GM12878 (cell line): ENCODE data around the gene KRAS. TPM values are rescaled to one million over a fixed set of nuclear protein-coding genes. Genes with fewer than 3 reads are reported as not detected.
A peak's percentile ranks its signal among the peaks of the same experiment; 100 is the strongest.

Source experiments
- ATAC-seq: fragments of 200-7000 bp; cut with Tn5 transposase; 3 replicates; pipeline ENCODE4 v1.9.1; 2020; ENCODE audit warnings: mild to moderate bottlenecking, moderate library complexity
- BruUV-seq: library from RNA; stranded (reverse); fragments of 400-500 nt; replicated peaks from 2 replicates; lab custom pipeline; 2021; lab: Mats Ljungman, UMichigan
- CTCF ChIA-PET: fragments of 300-600 bp; sonication (Branson Sonifier 250); formaldehyde crosslinking; extraction: SDS; loops from one replicate; lab custom pipeline; 2021; ENCODE audit warnings: inconsistent platforms; lab: Yijun Ruan, JAX
- POLR2A ChIA-PET: fragments of 350-600 bp; formaldehyde crosslinking; extraction: SDS; loops from one replicate; lab custom pipeline; 2021; ENCODE audit warnings: inconsistent platforms; lab: Charles Lee
- RAD21 ChIA-PET: fragments of 300-600 bp; sonication (Branson Sonifier 250); formaldehyde crosslinking; loops from one replicate; lab custom pipeline; 2023; ENCODE audit warnings: antibody characterized with exemption; ENCODE audit not compliant: unreplicated experiment; lab: Charles Lee
- SMC1A ChIA-PET: fragments of 300-600 bp; sonication (Branson Sonifier 250); formaldehyde crosslinking; loops from one replicate; lab custom pipeline; 2023; ENCODE audit not compliant: unreplicated experiment, uncharacterized antibody; lab: Charles Lee
- DNase-seq: peaks from one replicate; pipeline ENCODE4 v3.0.0-alpha.2; 2011; ENCODE audit warnings: low read depth, low spot score
- FAIRE-seq: peaks from 3 replicates; lab custom pipeline; 2011; peaks lifted over from hg19 to GRCh38; lab: Jason Lieb, UNC
- H2AFZ ChIP-seq: 2 replicates; pipeline ENCODE4 v1.6.0; 2011; ENCODE audit warnings: low read depth, low read length, control low read depth; ENCODE audit not compliant: control insufficient read depth
- H3K27ac ChIP-seq: 2 replicates; pipeline ENCODE4 v1.5.1; 2011; ENCODE audit warnings: control low read depth; ENCODE audit not compliant: control insufficient read depth, insufficient read depth
- H3K27me3 ChIP-seq, 2 experiments: replicated peaks in 1 of 2; 2 replicates each; pipeline versions ENCODE4 v1.6.0 to v1.6.1; 2011; ENCODE audit warnings: low read length in 1 of 2; ENCODE audit not compliant: control insufficient read depth in 2 of 2, insufficient read depth in 2 of 2
- H3K36me3 ChIP-seq, 2 experiments: 2 replicates each; pipeline ENCODE4 v1.5.1; 2011; ENCODE audit warnings: low read length in 1 of 2; ENCODE audit not compliant: control insufficient read depth in 2 of 2, insufficient read depth in 2 of 2
- H3K4me1 ChIP-seq: 2 replicates; pipeline ENCODE4 v1.6.1; 2011; ENCODE audit warnings: mild to moderate bottlenecking, low read length, moderate library complexity, mixed read lengths; ENCODE audit not compliant: control insufficient read depth, insufficient read depth
- H3K4me2 ChIP-seq: 2 replicates; pipeline ENCODE4 v1.6.0; 2011; ENCODE audit warnings: control low read depth; ENCODE audit not compliant: control insufficient read depth, insufficient read depth
- H3K4me3 ChIP-seq: fragments of 200-600 bp; sonication (generic); 2 replicates; pipeline ENCODE4 v1.5.1; 2016
- H3K79me2 ChIP-seq: 2 replicates; pipeline ENCODE4 v1.6.0; 2011; ENCODE audit warnings: low read length; ENCODE audit not compliant: control insufficient read depth, insufficient read depth
- H3K9ac ChIP-seq: 2 replicates; pipeline ENCODE4 v1.8.0; 2011; ENCODE audit warnings: low read length, control low read depth, mixed read lengths; ENCODE audit not compliant: control insufficient read depth, insufficient read depth
- H3K9me3 ChIP-seq: replicated peaks from 3 replicates; pipeline ENCODE4 v1.5.1; 2011; ENCODE audit warnings: mild to moderate bottlenecking, low read length; ENCODE audit not compliant: control insufficient read depth, insufficient read depth
- H4K20me1 ChIP-seq: 2 replicates; pipeline ENCODE4 v1.6.0; 2011; ENCODE audit not compliant: control insufficient read depth, insufficient read depth
- ATF7 ChIP-seq: fragments of 450-650 bp; IDR thresholded peaks from 2 replicates; pipeline ENCODE4 v1.6.1; 2016; ENCODE audit warnings: low read depth, mild to moderate bottlenecking
- BMI1 ChIP-seq: fragments of 450-650 bp; IDR thresholded peaks from 2 replicates; pipeline ENCODE4 v1.6.1; 2016; ENCODE audit warnings: mild to moderate bottlenecking, moderate library complexity, borderline replicate concordance
- HDAC6 ChIP-seq: fragments of 200-600 bp; sonication (generic); IDR thresholded peaks from one replicate; pipeline ENCODE4 v1.8.0; 2017; ENCODE audit warnings: antibody characterized with exemption; ENCODE audit not compliant: unreplicated experiment
- KDM1A ChIP-seq: fragments of 200-600 bp; sonication (generic); IDR thresholded peaks from 2 replicates; pipeline ENCODE4 v1.6.1; 2016; ENCODE audit warnings: borderline replicate concordance
- LARP7 ChIP-seq: fragments of 450-650 bp; IDR thresholded peaks from 2 replicates; pipeline ENCODE4 v1.6.1; 2017; ENCODE audit warnings: mild to moderate bottlenecking
- MTA2 ChIP-seq: fragments of 450-650 bp; IDR thresholded peaks from 2 replicates; pipeline ENCODE4 v1.6.1; 2016; ENCODE audit warnings: low read depth, mild to moderate bottlenecking, moderate library complexity
- RAD51 ChIP-seq: fragments of 450-650 bp; IDR thresholded peaks from 2 replicates; pipeline ENCODE4 v1.6.1; 2016; ENCODE audit warnings: moderate library complexity, mild to moderate bottlenecking, inconsistent platforms
- RBBP5 ChIP-seq: fragments of 200-600 bp; sonication (generic); conservative IDR thresholded peaks from 2 replicates; pipeline ENCODE4 v1.6.1; 2016
- TCF7 ChIP-seq: IDR thresholded peaks from 2 replicates; pipeline ENCODE4 v1.6.1; 2014; ENCODE audit warnings: antibody characterized with exemption, borderline replicate concordance
- ZNF217 ChIP-seq: fragments of 450-650 bp; IDR thresholded peaks from 2 replicates; pipeline ENCODE4 v1.6.1; 2017; ENCODE audit warnings: antibody characterized with exemption, mild to moderate bottlenecking
- WGBS: methylation state at CpG from one replicate; pipeline ENCODE4 v1.1.6; 2016; ENCODE audit warnings: low lambda C conversion rate; ENCODE audit not compliant: insufficient replicate concordance, insufficient coverage; ENCODE audit errors: missing lambda C conversion rate; 5-methylcytosine and 5-hydroxymethylcytosine counted together
- in situ Hi-C: fragments of 300-500 bp; cut with MboI; formaldehyde crosslinking; loops from 9 replicates; pipeline ENCODE4 v1.14.3; 2018; ENCODE audit warnings: mixed read lengths
- intact Hi-C: fragments of 100-400 bp; cut with micrococcal nuclease; formaldehyde crosslinking; loops from one replicate; pipeline ENCODE4 v1.14.2; 2022; ENCODE audit not compliant: unreplicated experiment
- polyA plus RNA-seq, 11 experiments: library from polyadenylated mRNA; depleted of rRNA in 4 of 11; unstranded in 6 of 11; stranded (reverse) in 5 of 11; fragments of >200 nt; fragmentation: Nextera tagmentation in 4 of 11; fragmentation: Illumina TruSeq in 1 of 11; extraction: Ambion mirVana in 4 of 11; extraction: Trizol in 1 of 11; gene quantifications; 1 replicate in 1 of 11; 2 replicates in 10 of 11; pipeline versions ENCODE4 v1.2.1 to v1.2.3, GENCODE V29; 2011 to 2016; ENCODE audit warnings: inconsistent platforms in 2 of 11, missing spikeins in 2 of 11, low read depth in 1 of 11
- total RNA-seq, 4 experiments: library from RNA; depleted of rRNA in 3 of 4; stranded (reverse); fragments of >200 nt in 3 of 4; fragmentation: Illumina TruSeq in 1 of 4; extraction: Trizol in 1 of 4; gene quantifications; 2 replicates each; pipeline versions ENCODE4 v1.2.1 to v1.2.3, GENCODE V29; 2013 to 2021
- TF ChIP-seq, protein P1 (sequence below): fragments of 450-650 bp; IDR thresholded peaks from 2 replicates; pipeline ENCODE4 v1.6.1; 2017; ENCODE audit warnings: mild to moderate bottlenecking
- TF ChIP-seq, protein P2 (sequence below): fragments of 150-350 bp; IDR thresholded peaks from 2 replicates; pipeline ENCODE4 v1.6.1; 2016; ENCODE audit warnings: low read depth, low read length
- TF ChIP-seq, protein P3 (sequence below): fragments of 450-650 bp; IDR thresholded peaks from 2 replicates; pipeline ENCODE4 v1.6.1; 2017; ENCODE audit warnings: mild to moderate bottlenecking, moderate library complexity
- TF ChIP-seq, protein P4 (sequence below): IDR thresholded peaks from 2 replicates; pipeline ENCODE4 v1.6.1; 2011; ENCODE audit warnings: mild to moderate bottlenecking, low read depth, low read length, moderate library complexity; ENCODE audit not compliant: insufficient replicate concordance

Gene KRAS
- total and polyA plus RNA-seq, 10 of the 15 experiments (the other 5 are each of a cell fraction or from before 2014, with no cell fraction given): 3.1 to 23.8 (median 8.0) TPM

DNA sequence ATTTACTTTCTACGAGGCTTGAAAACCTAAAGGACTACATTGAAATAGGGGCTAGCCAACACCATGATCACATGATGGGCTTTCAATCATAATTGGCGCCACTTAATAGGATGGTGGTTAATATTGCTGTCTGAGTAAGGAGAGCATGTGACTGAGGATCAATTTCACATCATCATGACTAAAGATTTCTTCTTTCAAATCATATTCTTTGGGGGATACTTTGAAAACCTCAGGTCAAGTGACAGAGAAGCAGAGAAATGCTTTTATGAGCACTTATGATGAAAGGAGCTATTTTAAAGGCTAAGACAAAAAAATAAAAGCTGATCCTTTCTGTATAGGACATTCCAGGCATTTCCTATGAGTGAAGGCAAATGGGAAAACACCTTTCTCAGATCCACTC is 42.9 kb upstream of the KRAS start:
- H3K4me3 ChIP-seq: no peak overlapping the region
- in situ Hi-C loops: no loop called here
- H3K79me2 ChIP-seq: no peaks in the 10 kb centered on the region
- RAD21 ChIA-PET: interaction anchor here (0.6 to 4.4 kb wide), 6 partner anchors 26 to 73 kb away, joined by 3 to 37 read pairs (median 6); no protein-coding TSS in a partner anchor
- BruUV-seq: no TSS peak
- no peaks in the 10 kb centered on the region for H3K36me3 ChIP-seq
- no peaks in the 10 kb centered on the region; the same call in 1 of the 3 replicates for H3K9me3 ChIP-seq
- H3K4me2 ChIP-seq: no peak overlapping the region
- no peak for FAIRE-seq
- WGBS: 29% methylated on average over 2 of the region's 2 CpGs
- no peak for DNase-seq
- intact Hi-C loops: loop anchor here (2.0 kb wide), 1 partner anchor 27 kb away; no protein-coding TSS in a partner anchor
- no peaks in the 10 kb centered on the region for H4K20me1 ChIP-seq
- no peak overlapping the region for H3K9ac ChIP-seq
- no peak overlapping the region for H2AFZ ChIP-seq
- POLR2A ChIA-PET: interaction anchor here (0.6 to 1.3 kb wide), 3 partner anchors 24 to 1270 kb away, joined by 3 to 4 read pairs (median 3); no protein-coding TSS in a partner anchor
- SMC1A ChIA-PET: interaction anchor here (0.7 to 4.8 kb wide), 14 partner anchors 11 to 91 kb away, joined by 3 to 42 read pairs (median 4); no protein-coding TSS in a partner anchor
- peak; percentile 81 for ATAC-seq
- peaks cover 5% of the 10 kb centered on the region; the same call in 1 of the 2 replicates for H3K4me1 ChIP-seq
- H3K27me3 ChIP-seq: no peaks in the 10 kb centered on the region
- no peak overlapping the region for H3K27ac ChIP-seq
- CTCF ChIA-PET: interaction anchor here (1.9 to 2.6 kb wide), 2 partner anchors 26 to 52 kb away, joined by 6 to 13 read pairs; no protein-coding TSS in a partner anchor
- TF ChIP-seq, protein P1, sequence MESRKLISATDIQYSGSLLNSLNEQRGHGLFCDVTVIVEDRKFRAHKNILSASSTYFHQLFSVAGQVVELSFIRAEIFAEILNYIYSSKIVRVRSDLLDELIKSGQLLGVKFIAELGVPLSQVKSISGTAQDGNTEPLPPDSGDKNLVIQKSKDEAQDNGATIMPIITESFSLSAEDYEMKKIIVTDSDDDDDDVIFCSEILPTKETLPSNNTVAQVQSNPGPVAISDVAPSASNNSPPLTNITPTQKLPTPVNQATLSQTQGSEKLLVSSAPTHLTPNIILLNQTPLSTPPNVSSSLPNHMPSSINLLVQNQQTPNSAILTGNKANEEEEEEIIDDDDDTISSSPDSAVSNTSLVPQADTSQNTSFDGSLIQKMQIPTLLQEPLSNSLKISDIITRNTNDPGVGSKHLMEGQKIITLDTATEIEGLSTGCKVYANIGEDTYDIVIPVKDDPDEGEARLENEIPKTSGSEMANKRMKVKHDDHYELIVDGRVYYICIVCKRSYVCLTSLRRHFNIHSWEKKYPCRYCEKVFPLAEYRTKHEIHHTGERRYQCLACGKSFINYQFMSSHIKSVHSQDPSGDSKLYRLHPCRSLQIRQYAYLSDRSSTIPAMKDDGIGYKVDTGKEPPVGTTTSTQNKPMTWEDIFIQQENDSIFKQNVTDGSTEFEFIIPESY: no peak
- TF ChIP-seq BMI1 (no peak), MTA2 (peak; percentile 28; the same call in 1 of the 2 replicates), ATF7 (no peak), ZNF217 (no peak), KDM1A (no peak), RAD51 (peak; percentile 92), HDAC6 (no peak), RBBP5 (no peak), TCF7 (no peak), LARP7 (no peak)
- TF ChIP-seq, protein P2, sequence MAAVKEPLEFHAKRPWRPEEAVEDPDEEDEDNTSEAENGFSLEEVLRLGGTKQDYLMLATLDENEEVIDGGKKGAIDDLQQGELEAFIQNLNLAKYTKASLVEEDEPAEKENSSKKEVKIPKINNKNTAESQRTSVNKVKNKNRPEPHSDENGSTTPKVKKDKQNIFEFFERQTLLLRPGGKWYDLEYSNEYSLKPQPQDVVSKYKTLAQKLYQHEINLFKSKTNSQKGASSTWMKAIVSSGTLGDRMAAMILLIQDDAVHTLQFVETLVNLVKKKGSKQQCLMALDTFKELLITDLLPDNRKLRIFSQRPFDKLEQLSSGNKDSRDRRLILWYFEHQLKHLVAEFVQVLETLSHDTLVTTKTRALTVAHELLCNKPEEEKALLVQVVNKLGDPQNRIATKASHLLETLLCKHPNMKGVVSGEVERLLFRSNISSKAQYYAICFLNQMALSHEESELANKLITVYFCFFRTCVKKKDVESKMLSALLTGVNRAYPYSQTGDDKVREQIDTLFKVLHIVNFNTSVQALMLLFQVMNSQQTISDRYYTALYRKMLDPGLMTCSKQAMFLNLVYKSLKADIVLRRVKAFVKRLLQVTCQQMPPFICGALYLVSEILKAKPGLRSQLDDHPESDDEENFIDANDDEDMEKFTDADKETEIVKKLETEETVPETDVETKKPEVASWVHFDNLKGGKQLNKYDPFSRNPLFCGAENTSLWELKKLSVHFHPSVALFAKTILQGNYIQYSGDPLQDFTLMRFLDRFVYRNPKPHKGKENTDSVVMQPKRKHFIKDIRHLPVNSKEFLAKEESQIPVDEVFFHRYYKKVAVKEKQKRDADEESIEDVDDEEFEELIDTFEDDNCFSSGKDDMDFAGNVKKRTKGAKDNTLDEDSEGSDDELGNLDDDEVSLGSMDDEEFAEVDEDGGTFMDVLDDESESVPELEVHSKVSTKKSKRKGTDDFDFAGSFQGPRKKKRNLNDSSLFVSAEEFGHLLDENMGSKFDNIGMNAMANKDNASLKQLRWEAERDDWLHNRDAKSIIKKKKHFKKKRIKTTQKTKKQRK: no peak
- TF ChIP-seq, protein P3, sequence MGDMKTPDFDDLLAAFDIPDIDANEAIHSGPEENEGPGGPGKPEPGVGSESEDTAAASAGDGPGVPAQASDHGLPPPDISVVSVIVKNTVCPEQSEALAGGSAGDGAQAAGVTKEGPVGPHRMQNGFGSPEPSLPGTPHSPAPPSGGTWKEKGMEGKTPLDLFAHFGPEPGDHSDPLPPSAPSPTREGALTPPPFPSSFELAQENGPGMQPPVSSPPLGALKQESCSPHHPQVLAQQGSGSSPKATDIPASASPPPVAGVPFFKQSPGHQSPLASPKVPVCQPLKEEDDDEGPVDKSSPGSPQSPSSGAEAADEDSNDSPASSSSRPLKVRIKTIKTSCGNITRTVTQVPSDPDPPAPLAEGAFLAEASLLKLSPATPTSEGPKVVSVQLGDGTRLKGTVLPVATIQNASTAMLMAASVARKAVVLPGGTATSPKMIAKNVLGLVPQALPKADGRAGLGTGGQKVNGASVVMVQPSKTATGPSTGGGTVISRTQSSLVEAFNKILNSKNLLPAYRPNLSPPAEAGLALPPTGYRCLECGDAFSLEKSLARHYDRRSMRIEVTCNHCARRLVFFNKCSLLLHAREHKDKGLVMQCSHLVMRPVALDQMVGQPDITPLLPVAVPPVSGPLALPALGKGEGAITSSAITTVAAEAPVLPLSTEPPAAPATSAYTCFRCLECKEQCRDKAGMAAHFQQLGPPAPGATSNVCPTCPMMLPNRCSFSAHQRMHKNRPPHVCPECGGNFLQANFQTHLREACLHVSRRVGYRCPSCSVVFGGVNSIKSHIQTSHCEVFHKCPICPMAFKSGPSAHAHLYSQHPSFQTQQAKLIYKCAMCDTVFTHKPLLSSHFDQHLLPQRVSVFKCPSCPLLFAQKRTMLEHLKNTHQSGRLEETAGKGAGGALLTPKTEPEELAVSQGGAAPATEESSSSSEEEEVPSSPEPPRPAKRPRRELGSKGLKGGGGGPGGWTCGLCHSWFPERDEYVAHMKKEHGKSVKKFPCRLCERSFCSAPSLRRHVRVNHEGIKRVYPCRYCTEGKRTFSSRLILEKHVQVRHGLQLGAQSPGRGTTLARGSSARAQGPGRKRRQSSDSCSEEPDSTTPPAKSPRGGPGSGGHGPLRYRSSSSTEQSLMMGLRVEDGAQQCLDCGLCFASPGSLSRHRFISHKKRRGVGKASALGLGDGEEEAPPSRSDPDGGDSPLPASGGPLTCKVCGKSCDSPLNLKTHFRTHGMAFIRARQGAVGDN: no peak
- TF ChIP-seq, protein P4, sequence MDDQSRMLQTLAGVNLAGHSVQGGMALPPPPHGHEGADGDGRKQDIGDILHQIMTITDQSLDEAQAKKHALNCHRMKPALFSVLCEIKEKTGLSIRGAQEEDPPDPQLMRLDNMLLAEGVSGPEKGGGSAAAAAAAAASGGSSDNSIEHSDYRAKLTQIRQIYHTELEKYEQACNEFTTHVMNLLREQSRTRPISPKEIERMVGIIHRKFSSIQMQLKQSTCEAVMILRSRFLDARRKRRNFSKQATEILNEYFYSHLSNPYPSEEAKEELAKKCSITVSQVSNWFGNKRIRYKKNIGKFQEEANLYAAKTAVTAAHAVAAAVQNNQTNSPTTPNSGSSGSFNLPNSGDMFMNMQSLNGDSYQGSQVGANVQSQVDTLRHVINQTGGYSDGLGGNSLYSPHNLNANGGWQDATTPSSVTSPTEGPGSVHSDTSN: no peak
